ENCODE measurements around the gene C10orf120.

C10orf120 gene

DNA sequence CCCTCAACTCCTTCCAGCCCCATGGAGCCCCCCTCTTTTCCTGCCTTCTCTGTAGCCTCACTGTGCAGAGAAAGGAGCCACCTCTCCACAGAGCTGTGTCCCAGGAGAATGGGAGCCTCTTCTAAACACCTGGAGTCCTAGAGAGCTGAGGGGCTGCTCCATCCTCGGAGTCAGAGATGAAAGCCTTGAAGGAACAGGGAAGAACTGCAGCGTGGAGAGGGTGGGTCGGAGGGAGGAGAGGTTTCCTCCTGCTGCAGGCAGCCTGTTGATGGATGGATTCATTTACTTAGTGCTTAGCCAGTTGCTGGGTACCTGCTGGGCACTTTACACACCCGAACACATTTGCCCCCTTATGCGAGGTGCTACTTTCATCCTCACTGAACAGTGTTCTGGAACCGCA lies 39.0 kb downstream of the C10orf120 start:
- DNase-seq (ENCODE audit: low read depth in 2 of 2): no peak

DNA sequence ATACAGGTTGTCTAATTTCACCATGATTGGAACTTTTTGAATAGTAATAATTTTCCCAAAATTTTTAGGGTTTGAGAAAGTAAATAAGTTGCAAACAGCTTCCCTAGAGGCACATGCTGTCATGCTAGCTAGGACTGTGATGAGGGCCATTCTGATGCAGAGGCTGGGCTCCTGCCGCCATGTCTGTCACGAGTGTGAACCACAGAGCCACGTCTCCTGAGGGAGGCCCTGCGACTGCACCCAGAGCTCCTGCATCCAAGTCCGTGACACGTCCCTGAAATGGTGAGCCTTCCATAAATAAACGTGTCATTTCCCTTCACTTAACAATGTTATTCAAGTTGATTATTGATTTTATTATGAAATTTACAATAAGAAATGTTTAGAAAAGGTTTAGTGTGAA lies 40.0 kb downstream of the C10orf120 start:
- DNase-seq (ENCODE audit: low read depth in 2 of 2): no peak

DNA sequence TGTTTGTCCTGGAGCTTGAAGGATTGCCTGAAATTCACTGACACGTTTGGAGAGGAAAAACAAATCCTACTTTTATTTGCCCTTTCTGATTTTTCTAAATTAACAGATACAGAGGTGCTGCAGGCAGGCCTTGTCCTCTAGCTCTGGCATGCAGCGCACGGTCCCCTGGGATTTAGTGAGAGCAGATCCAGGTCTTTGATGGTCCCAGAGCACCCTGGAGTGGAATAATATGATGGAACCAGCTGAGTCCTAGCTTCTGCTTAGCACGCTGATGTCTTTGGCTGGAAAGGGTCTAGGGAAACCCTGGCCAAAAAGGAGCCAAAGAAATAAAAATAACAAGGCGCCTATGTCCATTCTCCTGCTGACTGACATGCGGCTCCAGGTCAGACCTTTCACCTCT lies 40.5 kb downstream of the C10orf120 start:
- no peak for DNase-seq (ENCODE audit: low read depth in 2 of 2)

DNA sequence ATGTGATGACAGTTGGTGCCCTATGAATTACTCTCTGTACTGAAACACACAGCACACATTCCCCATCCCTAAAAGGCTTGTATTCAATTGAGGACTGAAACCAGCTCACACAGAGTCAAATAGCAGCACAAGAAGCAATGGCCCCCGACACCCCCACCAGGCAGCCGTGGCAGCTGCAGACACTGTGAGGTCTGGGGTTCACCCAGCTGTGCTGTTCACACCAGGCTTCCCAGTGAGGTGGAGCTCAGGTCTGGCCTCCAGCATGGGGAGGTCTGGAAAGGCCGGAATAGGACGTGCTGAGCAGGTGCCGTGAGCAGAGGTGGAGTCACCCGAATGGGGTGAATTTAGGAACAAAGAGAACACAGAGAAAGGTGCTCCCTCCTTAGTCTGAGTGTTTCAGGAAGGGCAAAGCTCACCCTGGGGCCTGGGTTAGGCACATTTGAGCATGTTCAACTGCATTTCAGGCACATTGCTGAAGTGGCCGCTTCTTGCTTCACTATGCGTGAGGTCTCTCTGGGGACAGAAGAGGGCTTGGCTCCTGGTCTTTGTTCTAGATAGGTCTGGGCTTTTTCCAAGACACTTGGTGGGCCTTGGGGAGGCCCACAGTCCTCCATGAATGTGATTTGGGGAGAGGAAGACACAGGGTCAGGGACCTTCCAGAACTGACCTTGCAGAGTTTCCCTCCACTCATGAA lies 41.1 kb downstream of the C10orf120 start:
- no peak for DNase-seq (ENCODE audit: low read depth in 2 of 2)

DNA sequence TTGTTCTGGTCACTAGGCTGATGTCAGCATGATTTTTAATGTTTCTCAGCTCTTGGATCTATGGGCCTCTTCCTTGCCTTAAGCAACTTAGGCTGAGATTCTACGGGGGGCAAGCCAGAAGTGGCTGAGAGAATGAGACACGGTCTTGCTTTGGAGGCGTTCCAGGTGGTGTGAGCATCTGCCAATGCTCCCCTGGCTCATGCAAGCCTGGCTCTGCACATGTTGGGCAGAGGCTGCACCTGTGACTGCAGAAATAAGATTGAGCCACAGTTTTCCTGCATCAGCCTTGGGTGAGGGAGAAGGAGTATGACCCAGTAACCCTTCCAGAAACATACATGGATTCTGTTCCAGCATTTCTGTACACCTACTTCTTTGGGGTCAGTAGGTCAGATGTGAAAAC lies 41.9 kb downstream of the C10orf120 start:
- no peak for DNase-seq (ENCODE audit: low read depth in 2 of 2)

DNA sequence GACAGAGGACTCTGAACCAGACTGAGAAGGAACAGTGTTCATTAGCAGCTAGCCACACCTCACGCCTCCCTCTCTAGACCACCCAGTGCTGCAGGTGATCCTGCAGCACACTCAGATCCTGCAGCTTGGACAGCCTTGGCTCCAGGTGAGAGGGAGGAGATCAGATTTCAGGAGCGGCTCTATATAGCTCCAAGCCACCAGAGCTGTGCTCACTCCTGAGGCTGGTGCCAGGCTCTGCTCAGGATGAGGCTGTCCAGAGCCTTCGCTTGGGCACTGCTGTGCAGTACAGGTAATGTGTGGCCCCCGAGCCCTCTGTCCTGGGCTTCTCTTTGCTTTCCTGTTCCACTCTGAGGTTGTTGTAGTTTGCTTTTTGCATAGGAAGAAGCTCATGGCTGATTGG lies 42.4 kb downstream of the C10orf120 start:
- no peak for DNase-seq (ENCODE audit: low read depth in 2 of 2)

- no peak for DNase-seq (ENCODE audit: low read depth in 2 of 2)
Observed at GRCh38 chr10:122656741-122657140, 42.9 kb downstream of the C10orf120 start.

DNA sequence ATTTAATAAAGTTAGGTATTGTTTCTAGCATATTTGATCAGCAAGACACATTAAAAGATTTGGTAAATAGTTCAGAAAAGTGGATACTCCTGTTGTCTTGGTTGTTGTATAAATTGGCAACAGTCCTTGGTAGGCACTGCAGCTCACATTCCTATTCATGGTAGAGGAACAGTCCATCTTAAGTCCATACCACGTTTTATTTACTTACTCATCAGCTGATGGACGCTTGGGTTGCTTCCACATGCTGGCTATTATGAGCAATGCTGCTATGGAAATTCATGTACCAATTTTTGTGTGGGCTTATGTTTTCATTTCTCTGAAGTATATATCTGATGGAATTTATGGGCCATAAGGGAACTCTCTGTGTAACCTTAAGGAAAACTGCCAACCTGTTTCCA lies 43.3 kb downstream of the C10orf120 start:
- no peak for DNase-seq (ENCODE audit: low read depth in 2 of 2)

DNA sequence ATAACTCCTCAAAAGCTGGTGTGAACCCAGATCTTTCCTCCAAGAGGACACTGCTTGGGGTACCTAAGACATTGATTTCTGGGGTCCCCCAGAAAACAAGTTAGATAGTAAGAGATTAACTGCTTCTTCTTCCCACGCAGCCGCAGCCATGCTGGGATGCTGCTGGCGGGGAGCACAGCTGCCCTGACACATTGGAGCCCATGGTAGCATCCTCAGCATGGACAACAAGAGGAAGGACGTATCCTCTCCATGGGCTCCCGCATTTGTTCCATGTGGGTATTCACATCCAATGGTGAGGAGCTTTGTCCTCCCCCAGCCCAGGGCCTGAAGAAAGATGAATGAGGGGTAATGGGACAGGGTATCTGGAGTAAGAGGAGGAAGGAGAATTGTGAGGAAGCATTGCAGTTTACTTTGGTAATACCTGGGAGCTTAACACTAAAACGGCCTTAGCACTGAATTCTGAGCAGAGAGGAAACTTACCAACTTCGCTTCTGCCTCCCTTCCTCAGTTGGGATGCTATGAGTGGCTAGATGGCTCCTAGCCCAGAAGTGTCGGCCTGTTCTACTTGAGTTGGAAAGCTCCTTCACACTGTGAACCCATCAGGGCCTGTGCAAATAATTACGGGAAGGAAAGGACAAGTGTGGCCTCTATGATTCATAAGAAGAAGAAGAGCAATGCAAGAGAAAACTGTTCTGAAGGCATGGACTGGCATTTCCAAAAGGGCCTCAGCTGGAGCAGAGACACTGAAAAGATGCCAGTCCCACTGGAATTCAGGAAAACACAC lies 43.9 kb downstream of the C10orf120 start:
- DNase-seq (ENCODE audit: low read depth in 2 of 2): no peak

- no peak for DNase-seq (ENCODE audit: low read depth in 2 of 2)
Observed at GRCh38 chr10:122650331-122650730, 49.3 kb downstream of the C10orf120 start.

- no peak for DNase-seq (ENCODE audit: low read depth in 2 of 2)
Observed at GRCh38 chr10:122649903-122650302, 49.7 kb downstream of the C10orf120 start.

DNA sequence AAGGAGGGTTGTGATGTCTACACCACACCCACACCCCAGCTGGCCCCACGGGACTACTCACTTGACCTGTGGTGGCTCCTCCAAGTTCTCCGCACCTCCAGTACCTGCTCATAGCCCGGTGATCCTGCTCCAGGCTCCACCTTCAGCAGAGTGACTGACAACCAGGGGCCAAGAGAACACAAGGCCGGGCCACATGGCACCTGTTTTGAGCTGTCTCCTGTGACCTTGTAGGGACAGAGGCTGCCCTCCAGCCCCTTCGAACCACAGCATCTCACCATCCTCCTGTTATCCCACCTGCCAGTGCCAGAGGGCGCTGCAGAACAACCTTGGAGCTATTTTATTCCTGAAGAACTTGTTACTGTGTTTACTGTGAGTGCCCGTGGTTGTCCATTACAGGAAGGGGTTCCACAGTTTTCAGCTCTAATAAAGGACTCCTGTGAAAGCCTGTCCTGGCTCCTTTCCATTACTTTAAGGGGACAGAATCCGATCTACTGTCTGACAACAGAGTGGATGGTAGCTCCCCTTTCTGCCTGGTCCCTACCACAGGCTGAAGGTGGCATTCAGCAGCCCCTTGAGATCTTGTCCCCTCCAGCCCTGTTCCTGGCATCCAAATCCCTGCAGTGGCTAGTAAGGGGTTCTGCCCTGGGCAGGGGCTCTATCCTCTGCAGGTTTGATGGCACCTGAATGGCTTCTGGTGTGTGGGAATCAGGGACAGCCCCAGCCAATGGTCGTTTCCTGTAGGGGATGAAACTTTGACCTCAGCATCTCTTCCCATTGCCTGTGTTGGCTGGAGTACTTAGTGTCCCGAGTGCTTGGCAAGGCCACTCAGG lies 50.8 kb downstream of the C10orf120 start:
- DNase-seq (ENCODE audit: low read depth in 2 of 2): no peak

Measured in stimulated activated CD4-positive, alpha-beta T cell treated with anti-CD3 and anti-CD28 coated beads, Interleukin-1b, Interleukin-23, amount 100 ng/mL, for 4 hours (primary cell).